Stimulated activated CD4-positive, alpha-beta T cell treated with anti-CD3 and anti-CD28 coated beads, Interleukin-12 subunit alpha, Interleukin-12 subunit beta, amount 100 ng/mL, for 4 hours (primary cell): ENCODE measurements around the gene SLC1A2.

Experiments
- DNase-seq: peaks from one replicate; pipeline ENCODE4 v3.0.0-alpha.2; 2020

SLC1A2 gene

GRCh38 chr11:35347921-35348331 is 71.4 kb downstream of the SLC1A2 start:
- DNase-seq = no peak

- DNase-seq = no peak
Observed at GRCh38 chr11:35347173-35347878, 72.0 kb downstream of the SLC1A2 start.

GRCh38 chr11:35346472-35347156 is 72.7 kb downstream of the SLC1A2 start:
- no peak for DNase-seq

- DNase-seq = no peak
Observed at GRCh38 chr11:35344681-35345574, 74.4 kb downstream of the SLC1A2 start.

- DNase-seq = no peak
Observed at GRCh38 chr11:35343033-35343598, 76.2 kb downstream of the SLC1A2 start.

GRCh38 chr11:35340715-35341114 is 78.6 kb downstream of the SLC1A2 start:
- DNase-seq = no peak

GRCh38 chr11:35340071-35340470 is 79.3 kb downstream of the SLC1A2 start:
- DNase-seq = no peak

- no peak for DNase-seq
Observed at GRCh38 chr11:35338921-35339320, 80.4 kb downstream of the SLC1A2 start.

GRCh38 chr11:35337914-35338305 is 81.4 kb downstream of the SLC1A2 start:
- no peak for DNase-seq

- no peak for DNase-seq
Observed at GRCh38 chr11:35337136-35337913, 82.0 kb downstream of the SLC1A2 start.

GRCh38 chr11:35336726-35337125 is 82.6 kb downstream of the SLC1A2 start:
- no peak for DNase-seq

- DNase-seq = no peak
Observed at GRCh38 chr11:35335226-35335625, 84.1 kb downstream of the SLC1A2 start.

- DNase-seq = no peak
Observed at GRCh38 chr11:35334385-35335090, 84.8 kb downstream of the SLC1A2 start.

- no peak for DNase-seq
Observed at GRCh38 chr11:35332524-35332923, 86.8 kb downstream of the SLC1A2 start.

- peak; percentile 11 for DNase-seq
Observed at GRCh38 chr11:35330931-35331330, 88.4 kb downstream of the SLC1A2 start.

- DNase-seq = no peak
Observed at GRCh38 chr11:35330156-35330889, 89.0 kb downstream of the SLC1A2 start.

- no peak for DNase-seq
Observed at GRCh38 chr11:35327829-35328228, 91.5 kb downstream of the SLC1A2 start.

- DNase-seq = no peak
Observed at GRCh38 chr11:35326266-35326879, 93.0 kb downstream of the SLC1A2 start.

- no peak for DNase-seq
Observed at GRCh38 chr11:35324981-35325380, 94.4 kb downstream of the SLC1A2 start.

GRCh38 chr11:35324183-35324886 is 95.0 kb downstream of the SLC1A2 start:
- no peak for DNase-seq
